Left ventricle myocardium inferior (tissue), 1 donor: Measurements from ENCODE around the gene CELF4. TPM values are rescaled to one million over a fixed set of nuclear protein-coding genes. Genes with fewer than 3 reads are reported as not detected.
A peak's percentile ranks its signal among the peaks of the same experiment; 100 is the strongest.

ENCODE experiments used
- DNase-seq: peaks from one replicate; pipeline ENCODE4 v3.0.0-alpha.2; 2020
- H3K27ac ChIP-seq: fragments of 200-600 bp; replicated peaks from 2 replicates; pipeline ENCODE4 v1.8.0; 2021
- H3K27me3 ChIP-seq: fragments of 200-600 bp; 2 replicates; pipeline ENCODE4 v1.8.0; 2021; ENCODE audit warnings: low read depth
- H3K36me3 ChIP-seq: fragments of 200-600 bp; 2 replicates; pipeline ENCODE4 v1.8.0; 2021
- H3K4me1 ChIP-seq: fragments of 200-600 bp; 2 replicates; pipeline ENCODE4 v1.8.0; 2021
- H3K4me3 ChIP-seq: fragments of 200-600 bp; 2 replicates; pipeline ENCODE4 v1.8.0; 2021; ENCODE audit warnings: mild to moderate bottlenecking, moderate library complexity
- H3K9me3 ChIP-seq: fragments of 200-600 bp; replicated peaks from 2 replicates; pipeline ENCODE4 v1.8.0; 2021
- intact Hi-C: fragments of 100-400 bp; cut with micrococcal nuclease; formaldehyde crosslinking; loops from one replicate; pipeline ENCODE4 v1.11.0; 2022
- total RNA-seq: library from RNA; stranded (reverse); fragmentation: NEBNext Ultra II Directional; extraction: Animal tissue kit (Norgen Biotek cat#: 25700); gene quantifications from one replicate; pipeline ENCODE4 v1.2.1, GENCODE V29; 2021
- TF ChIP-seq, protein P1 (sequence below): fragments of 200-600 bp; IDR thresholded peaks from 2 replicates; pipeline ENCODE4 v1.8.0; 2021; ENCODE audit warnings: antibody characterized with exemption, mild to moderate bottlenecking, borderline replicate concordance
- donor health status: DM: no; HTN: yes; CAD: no; lungs with severe emphysema.

CELF4 gene
- total RNA-seq, 1 donor from 2014 or later, result 0.60 TPM

DNA sequence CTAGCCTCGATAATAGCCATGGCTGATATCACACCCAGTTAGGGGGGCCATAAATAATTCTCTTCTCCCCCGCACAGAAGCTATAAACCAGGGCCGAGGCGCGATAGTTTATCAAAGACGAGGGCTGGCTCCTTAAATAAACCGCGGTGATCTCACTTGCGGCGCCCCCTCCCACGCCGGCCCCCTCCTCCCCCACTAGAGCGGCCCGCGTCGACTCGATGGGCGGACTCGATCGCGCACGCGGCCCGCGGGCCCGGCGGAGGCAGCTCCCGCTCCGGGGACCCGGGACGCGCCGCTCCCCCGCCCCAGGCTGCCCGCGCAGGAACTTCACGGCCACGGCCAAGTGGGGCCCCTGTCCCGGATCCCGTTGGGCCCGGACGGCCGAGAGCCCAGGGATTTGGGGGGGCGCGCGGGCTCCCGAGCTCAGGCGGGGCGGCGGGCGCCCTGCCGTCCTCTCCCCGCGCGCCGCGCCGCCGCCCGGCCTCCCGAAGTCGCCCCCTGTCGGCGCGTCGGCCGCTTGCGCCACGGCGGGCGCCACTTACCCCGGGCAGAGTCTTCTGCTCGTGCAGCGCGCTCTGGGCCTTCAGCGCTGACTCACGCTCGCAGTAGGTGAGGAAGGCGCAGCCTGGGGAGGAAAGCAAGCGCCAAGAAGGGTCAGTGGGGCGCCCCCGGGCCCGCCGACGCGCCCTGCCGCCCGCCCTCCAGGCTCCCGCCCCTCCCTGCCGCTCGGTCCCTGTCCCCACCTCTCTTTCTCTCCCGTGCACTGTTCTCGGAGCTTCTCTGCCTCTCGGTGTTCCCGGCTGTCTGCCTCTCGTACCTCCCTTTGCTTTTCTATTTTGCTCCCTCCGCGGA lies 80.4 kb downstream of the CELF4 start:
- intact Hi-C loops, result no loop called here
- TF ChIP-seq, protein P1, sequence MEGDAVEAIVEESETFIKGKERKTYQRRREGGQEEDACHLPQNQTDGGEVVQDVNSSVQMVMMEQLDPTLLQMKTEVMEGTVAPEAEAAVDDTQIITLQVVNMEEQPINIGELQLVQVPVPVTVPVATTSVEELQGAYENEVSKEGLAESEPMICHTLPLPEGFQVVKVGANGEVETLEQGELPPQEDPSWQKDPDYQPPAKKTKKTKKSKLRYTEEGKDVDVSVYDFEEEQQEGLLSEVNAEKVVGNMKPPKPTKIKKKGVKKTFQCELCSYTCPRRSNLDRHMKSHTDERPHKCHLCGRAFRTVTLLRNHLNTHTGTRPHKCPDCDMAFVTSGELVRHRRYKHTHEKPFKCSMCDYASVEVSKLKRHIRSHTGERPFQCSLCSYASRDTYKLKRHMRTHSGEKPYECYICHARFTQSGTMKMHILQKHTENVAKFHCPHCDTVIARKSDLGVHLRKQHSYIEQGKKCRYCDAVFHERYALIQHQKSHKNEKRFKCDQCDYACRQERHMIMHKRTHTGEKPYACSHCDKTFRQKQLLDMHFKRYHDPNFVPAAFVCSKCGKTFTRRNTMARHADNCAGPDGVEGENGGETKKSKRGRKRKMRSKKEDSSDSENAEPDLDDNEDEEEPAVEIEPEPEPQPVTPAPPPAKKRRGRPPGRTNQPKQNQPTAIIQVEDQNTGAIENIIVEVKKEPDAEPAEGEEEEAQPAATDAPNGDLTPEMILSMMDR, result peak; percentile 31
- DNase-seq, result no peak
- peak overlapping the region; percentile 41 for H3K4me3 ChIP-seq
- peaks cover 100% of the 10 kb centered on the region for H3K27me3 ChIP-seq
- no peaks in the 10 kb centered on the region for H3K36me3 ChIP-seq
- H3K27ac ChIP-seq, result no peak overlapping the region
- no peaks in the 10 kb centered on the region for H3K9me3 ChIP-seq
- peaks cover 6% of the 10 kb centered on the region for H3K4me1 ChIP-seq

- intact Hi-C loops, result no loop called here
- Histone ChIP-seq H3K27me3 (peaks cover 93% of the 10 kb centered on the region), H3K36me3 (no peaks in the 10 kb centered on the region), H3K4me1 (peaks cover 6% of the 10 kb centered on the region), H3K27ac (no peak overlapping the region), H3K4me3 (no peak overlapping the region), H3K9me3 (no peaks in the 10 kb centered on the region)
- DNase-seq, result no peak
- TF ChIP-seq, protein P1, result no peak
These were observed 81.4 kb downstream of the CELF4 start for GRCh38 chr18:37483984-37484819.

DNA sequence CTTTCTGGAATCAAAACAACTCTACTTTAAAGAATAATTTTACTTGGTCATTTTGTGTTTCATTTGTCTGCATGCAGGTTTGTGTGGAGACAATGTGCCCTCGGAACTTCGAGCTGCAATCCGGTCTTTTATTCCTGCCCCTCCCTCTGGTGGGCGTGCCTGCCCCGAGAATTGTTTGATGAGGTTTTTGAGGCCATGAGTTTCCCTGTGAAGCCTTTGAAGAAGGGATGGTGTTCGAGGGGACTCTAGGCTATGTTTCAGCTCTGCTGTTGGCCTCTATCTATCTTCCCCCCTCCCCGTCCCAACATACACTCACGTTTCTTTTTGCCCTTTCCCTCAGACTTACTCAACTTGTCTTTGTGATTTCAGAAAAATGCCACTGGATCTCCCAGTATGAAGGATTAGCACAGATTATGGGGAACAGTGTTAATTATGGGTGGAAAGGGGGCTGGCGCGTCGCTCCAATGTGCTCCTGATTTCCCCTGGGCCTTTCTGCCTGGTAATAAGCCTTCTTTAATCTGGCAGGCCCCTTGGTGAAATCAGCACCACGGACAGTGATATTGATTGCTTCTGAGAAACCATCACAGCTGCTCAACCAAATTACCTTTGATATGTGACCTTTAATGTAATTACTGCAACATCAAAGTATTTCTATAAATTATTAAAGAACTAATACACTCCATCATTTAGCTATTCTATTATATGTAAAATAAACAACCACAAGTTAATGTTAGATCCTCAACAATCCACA lies 82.2 kb downstream of the CELF4 start:
- Histone ChIP-seq H3K27me3 (peaks cover 93% of the 10 kb centered on the region), H3K9me3 (no peaks in the 10 kb centered on the region), H3K4me3 (no peak overlapping the region), H3K36me3 (no peaks in the 10 kb centered on the region), H3K4me1 (peaks cover 6% of the 10 kb centered on the region), H3K27ac (no peak overlapping the region)
- TF ChIP-seq, protein P1, result no peak
- no peak for DNase-seq
- intact Hi-C loops, result no loop called here

DNA sequence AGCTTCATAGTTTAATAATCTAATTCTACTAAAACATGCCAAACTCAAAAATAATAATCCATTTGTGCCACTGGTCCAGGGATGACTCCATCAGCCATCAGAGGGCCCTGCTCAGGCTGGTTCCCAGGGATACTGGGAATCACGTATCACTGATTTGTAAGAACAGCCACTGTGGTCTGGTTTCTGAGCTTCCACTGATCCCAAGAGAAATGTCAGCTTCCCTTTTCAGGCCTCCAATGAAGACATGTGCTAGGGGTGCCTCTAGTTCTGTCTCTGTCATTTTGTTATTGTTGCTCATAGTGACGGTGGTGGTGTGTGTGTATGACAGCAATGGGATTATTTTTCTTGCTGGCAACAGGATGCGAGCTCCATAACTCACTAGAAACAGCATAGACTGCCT lies 83.2 kb downstream of the CELF4 start:
- Histone ChIP-seq H3K4me1 (peaks cover 6% of the 10 kb centered on the region), H3K36me3 (no peaks in the 10 kb centered on the region), H3K9me3 (no peaks in the 10 kb centered on the region), H3K4me3 (no peak overlapping the region), H3K27me3 (peaks cover 93% of the 10 kb centered on the region), H3K27ac (no peak overlapping the region)
- TF ChIP-seq, protein P1, result no peak
- intact Hi-C loops, result no loop called here
- DNase-seq, result no peak

DNA sequence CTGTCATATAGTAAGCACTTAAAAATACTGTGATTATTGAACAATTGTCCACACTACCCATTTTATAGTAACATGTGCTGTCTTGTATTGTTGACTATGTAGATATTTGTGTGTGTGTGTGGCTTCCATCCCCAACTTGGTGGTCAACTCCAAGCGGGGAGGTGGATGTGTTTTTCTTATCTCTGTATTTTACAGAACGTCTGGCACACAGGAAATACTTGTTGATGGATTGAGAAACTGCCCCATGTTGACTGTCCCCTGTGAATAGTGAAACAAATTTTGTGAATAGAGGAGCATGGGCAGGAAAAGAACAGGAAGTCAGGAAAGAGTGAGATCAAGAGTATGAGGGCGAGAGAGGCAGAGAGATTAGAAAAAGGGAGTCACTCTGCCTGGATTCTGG lies 83.6 kb downstream of the CELF4 start:
- Histone ChIP-seq H3K9me3 (no peaks in the 10 kb centered on the region), H3K4me3 (no peak overlapping the region), H3K27ac (no peak overlapping the region), H3K36me3 (no peaks in the 10 kb centered on the region), H3K27me3 (peaks cover 93% of the 10 kb centered on the region), H3K4me1 (peaks cover 6% of the 10 kb centered on the region)
- TF ChIP-seq, protein P1, result no peak
- intact Hi-C loops, result no loop called here
- DNase-seq, result no peak
